Heart right ventricle (tissue), 16 donors: Measurements from ENCODE around the gene EGR4. TPM values are rescaled to one million over a fixed set of nuclear protein-coding genes. Genes with fewer than 3 reads are reported as not detected.

Experiments used
- ATAC-seq, 8 donors: fragments of 200-7000 bp; cut with Tn5 transposase; one replicate each; pipeline ENCODE4 v1.9.1; 2020; ENCODE audit warnings: mild to moderate bottlenecking in 8 of 8, moderate library complexity in 8 of 8, moderate number of reproducible peaks in 1 of 8
- DNase-seq, 2 donors: peaks; one replicate each; pipeline ENCODE4 v3.0.0-alpha.2; 2020
- H3K27ac ChIP-seq, 10 donors: fragments of 200-600 bp; sonication (generic) in 2 of 10; one replicate each; pipeline versions ENCODE4 v1.5.0 to v1.8.0; 2020 to 2022; ENCODE audit warnings: mild to moderate bottlenecking in 3 of 10
- H3K27me3 ChIP-seq, 7 donors: fragments of 200-600 bp; one replicate each; pipeline ENCODE4 v1.8.0; 2021 to 2022; ENCODE audit warnings: mild to moderate bottlenecking in 2 of 7
- H3K36me3 ChIP-seq, 9 donors: fragments of 200-600 bp; sonication (generic) in 1 of 9; one replicate each; pipeline versions ENCODE4 v1.5.0 to v1.8.0; 2020 to 2022; ENCODE audit warnings: mild to moderate bottlenecking in 2 of 9
- H3K4me1 ChIP-seq, 9 donors: fragments of 200-600 bp; sonication (generic) in 1 of 9; one replicate each; pipeline versions ENCODE4 v1.5.0 to v1.8.0; 2020 to 2022; ENCODE audit warnings: mild to moderate bottlenecking in 4 of 9
- H3K4me3 ChIP-seq, 10 donors: fragments of 200-600 bp; sonication (generic) in 2 of 10; one replicate each; pipeline versions ENCODE4 v1.5.0 to v1.8.0; 2020 to 2022; ENCODE audit warnings: mild to moderate bottlenecking in 7 of 10, moderate library complexity in 2 of 10
- H3K9me3 ChIP-seq, 11 donors: fragments of 200-600 bp in 10 of 11; sonication (generic) in 2 of 11; one replicate each; pipeline versions ENCODE4 v1.5.0 to v1.8.0; 2013 to 2022; ENCODE audit warnings: mild to moderate bottlenecking in 2 of 11, control low read depth in 1 of 11, moderate library complexity in 1 of 11
- WGBS, 2 donors: extraction: QIAGEN DNeasy Blood & Tissue Kit; methylation state at CpG; one replicate each; pipeline ENCODE4 v1.1.7; 2013; ENCODE audit warnings: inconsistent platforms in 1 of 2; 5-methylcytosine and 5-hydroxymethylcytosine counted together
- intact Hi-C, 10 donors: fragments of 100-400 bp; cut with DNase I; formaldehyde crosslinking; loops; one replicate each; pipeline versions ENCODE4 v1.11.1 to v1.14.2; 2022
- polyA plus RNA-seq, 2 donors: library from polyadenylated mRNA; stranded (reverse); fragments of 200-250 nt; gene quantifications; one replicate each; pipeline ENCODE4 v1.2.3, GENCODE V29; 2013
- total RNA-seq, 10 donors: library from RNA; stranded (reverse); fragmentation: NEBNext Ultra II Directional in 3 of 10; extraction: Animal tissue kit (Norgen Biotek cat#: 25700) in 3 of 10; gene quantifications; one replicate each; pipeline versions ENCODE4 v1.2.1 to v1.2.4, GENCODE V29; 2021 to 2023
- TF ChIP-seq, protein P1 (sequence below), 9 donors: fragments of 200-600 bp; sonication (generic) in 2 of 9; IDR thresholded peaks; one replicate each; pipeline versions ENCODE4 v1.5.0 to v1.8.0; 2021 to 2022; ENCODE audit warnings: antibody characterized with exemption in 9 of 9, mild to moderate bottlenecking in 5 of 9, moderate library complexity in 1 of 9
- donor health status: Arrhythmogenic right ventricular cardiomyopathy.
- donor health status: ischemic (EF 13 %, LVEDD 7.1; RV severe dilation, severe dysfunction).
- donor health status: healthy with polysubstance abuse.
- donor health status: DM: no; HTN: yes; CAD: no.
- donor health status: DM: no; HTN: no; CAD: no.
- donor health status: ischemic (EF 25% LVEDD 6.9; RV normal size, moderate dysfunction).
- donor health status: ischemic (EF 25% LVEDD 5.7; RV mildly dilated, moderate dysfunction).
- donor health status: healthy.
- donor health status: DM: yes; HTN: yes; CAD: no.
- donor health status: Ischemic cardiomyopathy.
- donor health status: ischemic (EF 35%, LVEDD 5.7; RV mildly dilated, moderate dysfunction).
- donor health status: nonischemic (EF 11% LVEDD 7.7; RV severe dilation, severe dysfunction).
- donor health status: DM: yes; HTN: yes; CAD: no.
- donor health status: PGD.
- donor health status: ischemic (EF 29% LVEDD 5.4; RV normal size, mild dysfunction).
- donor health status: nonischemic (EF 23%, LVEDD 6.1; RV moderate dilation, normal function).

The EGR4 gene
- total and polyA plus RNA-seq, 12 donors = 0.36 TPM; not detected in 11

DNA sequence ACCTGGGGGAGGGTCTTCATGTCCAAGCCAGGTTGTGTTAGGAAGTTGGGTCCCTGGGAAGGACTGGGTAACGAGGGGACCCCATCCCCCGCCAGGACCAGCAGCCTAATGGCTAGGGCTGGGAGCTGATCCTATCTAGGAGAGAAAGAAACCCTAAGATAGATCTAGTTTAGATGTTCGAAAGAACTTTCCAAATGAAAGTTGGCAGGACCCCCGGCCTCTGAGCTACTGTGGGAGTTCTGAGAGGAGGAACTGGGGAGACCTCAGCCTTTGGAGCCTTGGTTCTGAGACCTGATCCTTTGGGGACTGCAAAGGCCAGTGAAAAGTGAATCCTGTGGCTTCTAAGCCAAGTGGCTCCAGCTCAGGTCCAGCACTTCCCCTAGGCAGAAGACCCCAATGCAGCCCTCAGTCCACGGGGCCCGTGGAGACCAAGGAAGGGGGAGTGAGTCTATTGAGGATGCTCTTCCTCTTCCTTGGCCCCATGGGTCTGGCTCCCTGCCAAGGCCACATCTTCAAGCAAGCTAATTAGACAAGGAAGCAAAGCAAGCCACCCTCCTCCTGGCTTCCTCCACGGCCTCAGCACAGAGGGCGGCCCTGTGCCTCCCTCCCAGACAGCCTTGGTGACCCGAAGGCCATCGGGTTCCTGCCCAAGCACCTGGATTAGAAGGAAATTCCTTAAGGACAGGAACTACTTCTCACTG lies 35.8 kb downstream of the EGR4 start:
- H3K27ac ChIP-seq = no peak overlapping the region
- intact Hi-C loops = no loop called here
- H3K36me3 ChIP-seq = peaks cover 0 to 27% (median 14%) of the 10 kb centered on the region in 9 donors
- H3K4me1 ChIP-seq = peaks cover 0 to 5% (median 0%) of the 10 kb centered on the region in 9 donors
- no peaks in the 10 kb centered on the region for H3K9me3 ChIP-seq
- H3K4me3 ChIP-seq = no peak overlapping the region
- DNase-seq (no peak), ATAC-seq (no peak)
- peaks cover 0 to 4% (median 0%) of the 10 kb centered on the region in 7 donors for H3K27me3 ChIP-seq
- TF ChIP-seq, protein P1, sequence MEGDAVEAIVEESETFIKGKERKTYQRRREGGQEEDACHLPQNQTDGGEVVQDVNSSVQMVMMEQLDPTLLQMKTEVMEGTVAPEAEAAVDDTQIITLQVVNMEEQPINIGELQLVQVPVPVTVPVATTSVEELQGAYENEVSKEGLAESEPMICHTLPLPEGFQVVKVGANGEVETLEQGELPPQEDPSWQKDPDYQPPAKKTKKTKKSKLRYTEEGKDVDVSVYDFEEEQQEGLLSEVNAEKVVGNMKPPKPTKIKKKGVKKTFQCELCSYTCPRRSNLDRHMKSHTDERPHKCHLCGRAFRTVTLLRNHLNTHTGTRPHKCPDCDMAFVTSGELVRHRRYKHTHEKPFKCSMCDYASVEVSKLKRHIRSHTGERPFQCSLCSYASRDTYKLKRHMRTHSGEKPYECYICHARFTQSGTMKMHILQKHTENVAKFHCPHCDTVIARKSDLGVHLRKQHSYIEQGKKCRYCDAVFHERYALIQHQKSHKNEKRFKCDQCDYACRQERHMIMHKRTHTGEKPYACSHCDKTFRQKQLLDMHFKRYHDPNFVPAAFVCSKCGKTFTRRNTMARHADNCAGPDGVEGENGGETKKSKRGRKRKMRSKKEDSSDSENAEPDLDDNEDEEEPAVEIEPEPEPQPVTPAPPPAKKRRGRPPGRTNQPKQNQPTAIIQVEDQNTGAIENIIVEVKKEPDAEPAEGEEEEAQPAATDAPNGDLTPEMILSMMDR (IDR thresholded peaks at IDR 0.05) = no peak
- 59 to 71% methylated on average over 10 of the region's 10 CpGs for WGBS, 2 donors

DNA sequence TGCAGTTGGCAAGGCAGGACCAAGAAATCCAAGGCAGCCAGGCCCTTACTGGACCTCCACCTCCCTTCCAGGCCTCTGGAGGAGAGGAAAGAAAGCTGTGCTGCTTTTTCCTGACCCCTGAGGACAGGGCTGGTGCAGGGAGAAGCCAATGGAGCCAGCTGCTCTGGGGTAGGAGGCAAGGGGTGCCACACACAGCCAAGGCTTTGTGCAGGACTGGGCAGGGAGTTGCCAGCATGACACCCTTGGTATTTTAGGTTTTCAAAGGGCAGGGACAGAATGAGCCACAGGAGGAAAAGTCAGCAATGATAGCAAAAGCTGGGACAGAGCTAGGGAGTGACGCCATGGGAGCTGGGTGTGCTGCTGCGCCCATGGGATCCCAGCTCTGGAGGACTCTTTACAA lies 36.3 kb downstream of the EGR4 start:
- DNase-seq = no peak
- Histone ChIP-seq H3K27me3 (peaks cover 0 to 4% (median 0%) of the 10 kb centered on the region in 7 donors), H3K27ac (no peak overlapping the region), H3K4me1 (peaks cover 0 to 5% (median 0%) of the 10 kb centered on the region in 9 donors), H3K4me3 (no peak overlapping the region), H3K36me3 (peaks cover 0 to 33% (median 20%) of the 10 kb centered on the region in 9 donors), H3K9me3 (no peaks in the 10 kb centered on the region)
- intact Hi-C loops = no loop called here
- TF ChIP-seq, protein P1 (IDR thresholded peaks at IDR 0.05) = no peak
- 94 to 97% methylated on average over 2 of the region's 2 CpGs for WGBS, 2 donors
- no peak for ATAC-seq

- H3K4me1 ChIP-seq = peaks cover 0 to 5% (median 0%) of the 10 kb centered on the region in 9 donors
- intact Hi-C loops = no loop called here
- TF ChIP-seq, protein P1 (IDR thresholded peaks at IDR 0.05) = no peak
- no peaks in the 10 kb centered on the region for H3K9me3 ChIP-seq
- no peak overlapping the region for H3K4me3 ChIP-seq
- DNase-seq (no peak), ATAC-seq (no peak)
- 62 to 87% methylated on average over 1 of the region's 1 CpG for WGBS, 2 donors
- H3K27ac ChIP-seq = no peak overlapping the region
- H3K36me3 ChIP-seq = peaks cover 3 to 37% (median 24%) of the 10 kb centered on the region in 9 donors
- peaks cover 0 to 4% (median 0%) of the 10 kb centered on the region in 7 donors for H3K27me3 ChIP-seq
Measured at GRCh38 chr2:73256618-73256922, 36.8 kb downstream of the EGR4 start.

DNA sequence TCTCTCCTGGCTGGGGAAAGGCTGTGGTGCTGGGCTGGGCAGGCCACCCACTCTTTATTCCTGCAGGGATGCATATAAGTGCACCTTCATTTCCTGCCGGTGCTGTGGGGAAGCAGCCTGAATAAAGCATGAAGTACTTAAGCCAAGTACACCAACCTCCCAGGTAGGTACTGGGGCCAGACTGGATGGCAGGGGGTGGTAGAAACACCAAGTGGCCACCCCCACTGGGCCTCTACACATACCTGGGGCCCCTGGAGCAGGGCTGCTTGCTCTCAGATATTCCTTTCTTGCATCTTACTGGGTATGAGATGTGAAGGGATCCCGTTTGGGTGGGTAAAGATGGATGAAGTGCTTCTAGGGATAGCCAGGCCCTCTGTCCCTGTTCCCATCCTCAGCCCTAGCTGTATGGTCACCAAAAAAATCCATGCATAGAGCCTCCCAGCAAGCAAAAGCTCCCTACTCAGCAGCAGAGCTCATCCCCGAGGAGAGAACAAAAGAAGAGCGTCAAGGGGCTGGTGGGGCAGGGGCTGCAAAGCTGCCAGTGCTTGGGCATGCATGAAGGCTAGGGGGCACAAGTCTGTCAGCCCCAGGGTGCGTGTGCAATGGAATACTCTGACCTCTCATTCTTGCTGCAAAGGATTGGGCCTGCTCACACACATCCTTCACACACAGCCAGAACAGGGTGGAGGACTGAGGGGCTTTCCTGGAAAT lies 37.3 kb downstream of the EGR4 start:
- intact Hi-C loops = no loop called here
- DNase-seq (no peak), ATAC-seq (no peak)
- Histone ChIP-seq H3K4me1 (peaks cover 0 to 5% (median 0%) of the 10 kb centered on the region in 9 donors), H3K27me3 (peaks cover 0 to 4% (median 0%) of the 10 kb centered on the region in 7 donors), H3K4me3 (no peak overlapping the region), H3K27ac (no peak overlapping the region), H3K36me3 (peaks cover 5 to 42% (median 29%) of the 10 kb centered on the region in 9 donors), H3K9me3 (no peaks in the 10 kb centered on the region)
- WGBS, 2 donors = 77 to 78% methylated on average over 5 of the region's 5 CpGs
- TF ChIP-seq, protein P1 (IDR thresholded peaks at IDR 0.05) = no peak
